Caco-2 (cell line): ENCODE results near the gene SLC4A1. TPM values are rescaled to one million over a fixed set of nuclear protein-coding genes. Genes with fewer than 3 reads are reported as not detected.

Experiments
- BruUV-seq: library from RNA; stranded (reverse); fragments of 400-500 nt; replicated peaks from 2 replicates; lab custom pipeline; 2021; lab: Mats Ljungman, UMichigan
- CTCF ChIA-PET: fragments of 300-600 bp; sonication (Branson Sonifier 250); formaldehyde crosslinking; loops from one replicate; lab custom pipeline; 2022; ENCODE audit warnings: antibody characterized with exemption; lab: Charles Lee
- POLR2A ChIA-PET: fragments of 300-600 bp; sonication (Branson Sonifier 250); formaldehyde crosslinking; loops from one replicate; lab custom pipeline; 2022; ENCODE audit warnings: antibody characterized with exemption; lab: Charles Lee
- DNase-seq, 2 experiments: peaks; one replicate each; pipeline versions ENCODE4 v3.0.0 to v3.0.0-alpha.2; 2020 to 2022
- H3K27me3 ChIP-seq: replicated peaks from 2 replicates; pipeline ENCODE4 v1.6.0; 2011; ENCODE audit warnings: low read length; ENCODE audit not compliant: control insufficient read depth, insufficient read depth
- H3K36me3 ChIP-seq: 2 replicates; pipeline ENCODE4 v1.5.1; 2011; ENCODE audit warnings: low read length; ENCODE audit not compliant: control insufficient read depth, insufficient read depth
- H3K4me1 ChIP-seq: fragments of 250-450 bp; sonication (Bioruptor Pico); 2 replicates; pipeline ENCODE4 v1.5.1; 2020; ENCODE audit warnings: mild to moderate bottlenecking
- H3K4me3 ChIP-seq: 2 replicates; pipeline ENCODE4 v1.5.1; 2011; ENCODE audit warnings: low read depth, mild to moderate bottlenecking, control low read depth, low read length
- H3K9me3 ChIP-seq: fragments of 250-450 bp; sonication (Bioruptor Pico); 2 replicates; pipeline ENCODE4 v1.5.1; 2020; ENCODE audit warnings: mild to moderate bottlenecking, moderate library complexity
- H3K27ac Mint-ChIP-seq: one replicate; pipeline ENCODE4 v1.8.0; 2022; ENCODE audit warnings: mixed read lengths; ENCODE audit not compliant: unreplicated experiment
- H3K27me3 Mint-ChIP-seq: one replicate; pipeline ENCODE4 v1.8.0; 2022; ENCODE audit warnings: mixed read lengths; ENCODE audit not compliant: insufficient read depth, unreplicated experiment
- H3K36me3 Mint-ChIP-seq: one replicate; pipeline ENCODE4 v1.8.0; 2022; ENCODE audit warnings: mild to moderate bottlenecking, mixed read lengths; ENCODE audit not compliant: insufficient read depth, unreplicated experiment
- H3K4me1 Mint-ChIP-seq: one replicate; pipeline ENCODE4 v1.8.0; 2022; ENCODE audit warnings: low read depth, mixed read lengths; ENCODE audit not compliant: unreplicated experiment
- H3K4me3 Mint-ChIP-seq: one replicate; pipeline ENCODE4 v1.8.0; 2022; ENCODE audit warnings: mild to moderate bottlenecking, moderate library complexity, mixed read lengths; ENCODE audit not compliant: unreplicated experiment
- H3K9me3 Mint-ChIP-seq: one replicate; pipeline ENCODE4 v1.8.0; 2022; ENCODE audit warnings: mixed read lengths; ENCODE audit not compliant: unreplicated experiment
- CTCF ChIP-seq, 2 experiments: fragments of 200-600 bp in 1 of 2; IDR thresholded peaks; 1 replicate in 1 of 2; 2 replicates in 1 of 2; pipeline versions ENCODE4 v1.5.1 to v1.8.0; 2011 to 2022; ENCODE audit warnings: antibody characterized with exemption in 1 of 2, control low read depth in 1 of 2, inconsistent platforms in 1 of 2, low read depth in 1 of 2, low read length in 1 of 2, mild to moderate bottlenecking in 1 of 2, moderate library complexity in 1 of 2; ENCODE audit not compliant: insufficient read depth in 1 of 2, severe bottlenecking in 1 of 2, unreplicated experiment in 1 of 2
- intact Hi-C: fragments of 100-400 bp; cut with micrococcal nuclease; formaldehyde crosslinking; loops from one replicate; pipeline ENCODE4 v1.10.0; 2022; ENCODE audit not compliant: unreplicated experiment
- total RNA-seq: library from RNA; stranded (reverse); gene quantifications from 2 replicates; pipeline ENCODE4 v1.2.3, GENCODE V29; 2022

The SLC4A1 gene
- total RNA-seq, 1 experiment from 2014 or later = not detected

- Mint-ChIP-seq H3K27me3 (no peaks in the 10 kb centered on the region), H3K36me3 (no peaks in the 10 kb centered on the region), H3K4me1 (peaks cover under 1% of the 10 kb centered on the region), H3K9me3 (no peaks in the 10 kb centered on the region), H3K4me3 (no peak overlapping the region), H3K27ac (no peak overlapping the region)
- no peaks in the 10 kb centered on the region for H3K4me1 ChIP-seq
- no peaks in the 10 kb centered on the region for H3K36me3 ChIP-seq
- no peak overlapping the region for H3K4me3 ChIP-seq
- no peaks in the 10 kb centered on the region for H3K27me3 ChIP-seq
- CTCF ChIA-PET = no interaction called here
- H3K9me3 ChIP-seq = no peaks in the 10 kb centered on the region
- POLR2A ChIA-PET = no interaction called here
- TF ChIP-seq CTCF (IDR thresholded peaks at IDR 0.05; ENCODE audit: insufficient read depth in 1 of 2, low read depth in 1 of 2, low read length in 1 of 2, severe bottlenecking in 1 of 2, unreplicated experiment in 1 of 2) = no peak
- intact Hi-C loops = no loop called here
- BruUV-seq = no TSS peak
- DNase-seq = no peak
Measured at GRCh38 chr17:44279346-44279665, 11.4 kb upstream of the SLC4A1 start.

GRCh38 chr17:44277976-44278375 lies 10.0 kb upstream of the SLC4A1 start:
- intact Hi-C loops = no loop called here
- Histone ChIP-seq H3K9me3 (no peaks in the 10 kb centered on the region), H3K36me3 (no peaks in the 10 kb centered on the region), H3K4me3 (no peak overlapping the region), H3K27me3 (no peaks in the 10 kb centered on the region), H3K4me1 (no peaks in the 10 kb centered on the region)
- DNase-seq = no peak
- ChIA-PET CTCF (no interaction called here), POLR2A (no interaction called here)
- no TSS peak for BruUV-seq
- H3K9me3 Mint-ChIP-seq = no peaks in the 10 kb centered on the region
- no peak overlapping the region for H3K4me3 Mint-ChIP-seq
- no peak overlapping the region for H3K27ac Mint-ChIP-seq
- TF ChIP-seq CTCF (IDR thresholded peaks at IDR 0.05; ENCODE audit: insufficient read depth in 1 of 2, low read depth in 1 of 2, low read length in 1 of 2, severe bottlenecking in 1 of 2, unreplicated experiment in 1 of 2) = no peak
- H3K36me3 Mint-ChIP-seq = no peaks in the 10 kb centered on the region
- peaks cover 7% of the 10 kb centered on the region for H3K4me1 Mint-ChIP-seq
- no peaks in the 10 kb centered on the region for H3K27me3 Mint-ChIP-seq

GRCh38 chr17:44273607-44274006 lies 5.7 kb upstream of the SLC4A1 start:
- TF ChIP-seq CTCF (IDR thresholded peaks at IDR 0.05; ENCODE audit: insufficient read depth in 1 of 2, low read depth in 1 of 2, low read length in 1 of 2, severe bottlenecking in 1 of 2, unreplicated experiment in 1 of 2) = no peak
- Mint-ChIP-seq H3K27ac (no peak overlapping the region), H3K4me1 (peaks cover 7% of the 10 kb centered on the region), H3K9me3 (no peaks in the 10 kb centered on the region), H3K36me3 (no peaks in the 10 kb centered on the region), H3K4me3 (no peak overlapping the region), H3K27me3 (no peaks in the 10 kb centered on the region)
- Histone ChIP-seq H3K4me1 (no peaks in the 10 kb centered on the region), H3K4me3 (no peak overlapping the region), H3K27me3 (no peaks in the 10 kb centered on the region), H3K36me3 (no peaks in the 10 kb centered on the region), H3K9me3 (no peaks in the 10 kb centered on the region)
- intact Hi-C loops = no loop called here
- no peak for DNase-seq
- ChIA-PET POLR2A (interaction anchor here (1.2 kb wide), 1 partner anchor 52 kb away, joined by 3 read pairs; no protein-coding TSS in a partner anchor), CTCF (interaction anchor here (0.6 kb wide), 1 partner anchor 138 kb away, joined by 3 read pairs; no protein-coding TSS in a partner anchor)
- BruUV-seq = no TSS peak
